Endothelial cell of umbilical vein (primary cell): ENCODE measurements around the gene DYNC1LI1.

Experiments used
- POLR2A ChIP-seq: IDR thresholded peaks from 2 replicates; pipeline ENCODE4 v1.6.1; 2012; ENCODE audit warnings: low read depth, mild to moderate bottlenecking, control low read depth, low read length
- POLR2AphosphoS5 ChIP-seq: IDR thresholded peaks from 2 replicates; pipeline ENCODE4 v1.6.1; 2012; ENCODE audit warnings: low read depth, mild to moderate bottlenecking, control low read depth, low read length, moderate library complexity; ENCODE audit not compliant: insufficient read depth

DNA sequence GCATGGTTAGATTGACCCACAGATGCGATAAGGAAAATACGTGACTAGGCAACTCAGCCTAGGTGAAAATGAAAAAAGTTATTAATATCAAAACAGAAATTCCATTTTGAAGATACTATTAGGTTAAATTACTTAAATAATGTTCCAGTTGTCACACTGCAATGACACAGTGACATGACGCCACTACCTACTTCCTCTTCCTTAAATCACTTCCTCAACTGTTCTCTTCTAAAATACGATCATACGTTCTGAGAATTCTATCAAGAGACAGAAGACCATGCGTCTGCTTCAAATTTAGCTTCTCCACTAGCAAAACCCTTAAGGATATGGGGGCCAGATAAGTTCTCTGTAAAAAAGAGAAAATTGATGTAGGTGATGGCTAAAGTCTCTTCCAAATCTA, 86.2 kb downstream of the DYNC1LI1 start:
- TF ChIP-seq POLR2AphosphoS5, result no peak
- no peak for TF ChIP-seq POLR2A
